Measurements from ENCODE around the gene KRTAP12-2. TPM values are rescaled to one million over a fixed set of nuclear protein-coding genes. Genes with fewer than 3 reads are reported as not detected.
A peak's percentile ranks its signal among the peaks of the same experiment; 100 is the strongest.

KRTAP12-2 gene
- total RNA-seq, 1 donor from 2014 or later: not detected

- Mint-ChIP-seq H3K9me3 (ENCODE audit: unreplicated experiment) (peaks cover 15% of the 10 kb centered on the region), H3K4me1 (ENCODE audit: unreplicated experiment) (no peaks in the 10 kb centered on the region), H3K4me3 (ENCODE audit: unreplicated experiment) (no peak overlapping the region), H3K27me3 (ENCODE audit: unreplicated experiment) (peaks cover 11% of the 10 kb centered on the region), H3K36me3 (ENCODE audit: unreplicated experiment) (no peaks in the 10 kb centered on the region), H3K27ac (ENCODE audit: unreplicated experiment) (no peak overlapping the region)
- no peak for TF ChIP-seq CTCF (IDR thresholded peaks at IDR 0.05)
- DNase-seq (ENCODE audit: extremely low spot score, unreplicated experiment): peak; percentile 82
Observed at GRCh38 chr21:44616591-44616926, 50.2 kb downstream of the KRTAP12-2 start.

Other genes starting within 250 kb of the KRTAP12-2 start
- 4.0 and 4.2 TPM in 2 replicates for gene LRRC3, start 211.4 kb downstream of the KRTAP12-2 start, total RNA-seq
- gene KRTAP10-1, start 126.7 kb downstream of the KRTAP12-2 start, total RNA-seq: not detected in 2 replicates
- not detected in 2 replicates for gene KRTAP10-2, start 115.4 kb downstream of the KRTAP12-2 start, total RNA-seq
- not detected in 2 replicates for gene KRTAP10-3, start 108.1 kb downstream of the KRTAP12-2 start, total RNA-seq
- not detected in 2 replicates for gene KRTAP10-4, start 93.2 kb downstream of the KRTAP12-2 start, total RNA-seq
- not detected in 2 replicates for gene KRTAP10-5, start 86.3 kb downstream of the KRTAP12-2 start, total RNA-seq
- not detected in 2 replicates for gene KRTAP10-6, start 74.4 kb downstream of the KRTAP12-2 start, total RNA-seq
- gene KRTAP10-7, start 66.3 kb downstream of the KRTAP12-2 start, total RNA-seq: not detected in 2 replicates
- not detected in 2 replicates for gene KRTAP10-8, start 54.8 kb downstream of the KRTAP12-2 start, total RNA-seq
- gene KRTAP10-9, start 39.8 kb downstream of the KRTAP12-2 start, total RNA-seq: not detected in 2 replicates
- not detected in 2 replicates for gene KRTAP10-10, start 29.6 kb downstream of the KRTAP12-2 start, total RNA-seq
- not detected in 2 replicates for gene KRTAP10-11, start 20.5 kb downstream of the KRTAP12-2 start, total RNA-seq
- gene KRTAP12-4, start 12.3 kb downstream of the KRTAP12-2 start, total RNA-seq: not detected in 2 replicates
- gene KRTAP12-3, start 9.0 kb downstream of the KRTAP12-2 start, total RNA-seq: not detected in 2 replicates
- not detected in 2 replicates for gene KRTAP12-1, start 15.2 kb upstream of the KRTAP12-2 start, total RNA-seq
- gene KRTAP10-12, start 30.2 kb upstream of the KRTAP12-2 start, total RNA-seq: not detected in 2 replicates
- gene TSPEAR, start 44.6 kb upstream of the KRTAP12-2 start, total RNA-seq: not detected in 2 replicates
- gene UBE2G2, start 134.9 kb upstream of the KRTAP12-2 start, total RNA-seq: 74.7 and 78.7 TPM in 2 replicates
- gene SUMO3, start 151.1 kb upstream of the KRTAP12-2 start, total RNA-seq: 69.6 and 74.9 TPM in 2 replicates
- 318 and 328 TPM in 2 replicates for gene PTTG1IP, start 206.8 kb upstream of the KRTAP12-2 start, total RNA-seq